Glomerular visceral epithelial cell (primary cell): ENCODE results near the gene RRBP1.
"Not testable (repeated sequence)": the region's sequence is repeated elsewhere in the genome, so short reads cannot be mapped to it uniquely, and the experiment has no call there.

Experiments used
- DNase-seq: peaks from one replicate; pipeline ENCODE4 v3.0.0-alpha.2; 2016; ENCODE audit errors: extremely low spot score

Gene RRBP1

GRCh38 chr20:17709361-17710293 is 27.6 kb upstream of the RRBP1 start:
- DNase-seq: no peak

DNA sequence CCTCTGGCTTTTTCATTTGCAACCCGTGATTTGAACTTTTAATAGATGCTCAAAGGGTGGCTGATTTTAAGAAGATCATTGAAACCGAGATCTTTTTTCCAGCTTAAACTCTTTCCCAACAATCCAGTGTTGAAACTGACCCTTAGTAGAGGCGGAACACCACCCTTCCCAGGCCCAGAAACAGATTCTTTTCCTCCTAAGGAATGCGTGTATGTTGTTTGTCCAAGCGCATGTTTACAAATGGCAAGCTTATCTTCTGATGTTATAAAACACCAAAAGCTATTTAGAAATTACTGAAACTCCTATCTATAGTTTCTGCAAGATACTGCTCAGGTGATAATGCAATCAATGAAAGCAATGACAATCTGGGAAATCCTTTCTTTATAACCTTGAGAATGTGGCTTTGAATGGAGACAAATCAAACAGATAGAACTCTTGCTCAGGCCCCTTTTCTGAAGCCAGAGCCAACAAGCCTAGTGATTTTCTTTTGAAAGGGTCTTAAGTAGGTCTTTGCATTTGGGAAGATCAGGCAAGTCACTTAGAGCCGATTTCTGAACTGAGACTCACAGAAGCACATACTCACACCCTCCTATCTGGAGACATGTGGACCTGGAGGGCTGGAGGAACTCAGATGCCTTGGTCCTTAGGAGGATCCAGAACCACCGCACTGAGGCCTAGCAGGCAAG is 26.8 kb upstream of the RRBP1 start:
- DNase-seq: no peak

DNA sequence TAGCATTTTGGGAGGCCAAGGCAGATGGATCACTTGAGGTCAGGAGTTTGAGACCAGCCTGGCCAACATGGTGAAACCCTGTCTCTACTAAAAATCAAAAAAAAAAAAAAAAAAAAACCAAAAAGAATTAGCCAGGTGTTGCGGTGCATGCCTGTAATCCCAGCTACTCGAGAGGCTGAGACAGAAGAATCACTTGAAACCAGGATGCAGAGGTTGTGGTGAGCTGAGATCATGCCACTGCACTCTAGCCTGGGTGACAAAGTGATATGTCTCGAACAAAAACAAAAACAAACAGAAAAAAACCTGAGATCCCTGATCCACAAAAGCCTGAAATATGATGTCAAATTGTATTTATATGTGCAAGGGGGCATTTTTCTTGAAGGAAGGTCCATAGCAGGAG is 25.9 kb upstream of the RRBP1 start:
- DNase-seq: not testable (repeated sequence)

DNA sequence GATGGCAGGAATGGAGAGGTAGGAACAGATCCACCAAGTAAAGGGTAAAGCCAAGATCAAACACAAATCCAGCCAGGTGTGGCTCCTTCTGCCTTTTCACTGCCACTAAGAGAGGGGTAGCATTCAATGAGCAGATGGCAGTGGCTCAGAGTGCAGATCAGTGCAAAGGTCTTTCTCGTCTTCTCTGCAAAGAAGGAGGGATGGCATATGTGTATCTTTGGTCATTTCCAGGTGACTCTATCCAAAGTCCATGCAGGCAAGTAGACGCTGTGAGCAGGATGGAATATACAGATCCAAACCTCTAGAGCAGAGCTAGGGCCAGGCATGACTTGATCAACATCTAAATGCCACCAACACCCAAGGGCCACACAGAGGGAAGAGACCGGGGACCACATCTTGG is 24.6 kb upstream of the RRBP1 start:
- DNase-seq: no peak

DNA sequence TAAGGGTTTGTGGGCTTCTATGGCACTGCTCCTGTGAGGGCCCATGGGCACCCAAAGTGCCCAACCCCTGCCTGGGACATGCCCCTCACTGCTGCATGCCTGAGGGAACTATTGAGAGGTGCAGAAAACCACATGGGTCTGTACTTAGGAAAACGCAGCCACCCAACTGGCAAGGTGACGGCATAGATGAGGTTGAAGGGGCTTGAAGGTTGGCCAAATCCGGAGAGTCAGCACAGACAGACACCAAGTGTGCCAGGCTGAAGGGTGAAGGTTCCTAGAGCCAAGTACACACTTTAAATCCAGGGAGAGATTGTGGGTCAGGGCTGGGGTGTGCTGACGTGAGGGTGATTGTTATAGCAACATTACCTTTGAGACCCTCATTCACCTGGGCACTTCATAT is 23.9 kb upstream of the RRBP1 start:
- no peak for DNase-seq

GRCh38 chr20:17704589-17705317 is 22.7 kb upstream of the RRBP1 start:
- DNase-seq: no peak

DNA sequence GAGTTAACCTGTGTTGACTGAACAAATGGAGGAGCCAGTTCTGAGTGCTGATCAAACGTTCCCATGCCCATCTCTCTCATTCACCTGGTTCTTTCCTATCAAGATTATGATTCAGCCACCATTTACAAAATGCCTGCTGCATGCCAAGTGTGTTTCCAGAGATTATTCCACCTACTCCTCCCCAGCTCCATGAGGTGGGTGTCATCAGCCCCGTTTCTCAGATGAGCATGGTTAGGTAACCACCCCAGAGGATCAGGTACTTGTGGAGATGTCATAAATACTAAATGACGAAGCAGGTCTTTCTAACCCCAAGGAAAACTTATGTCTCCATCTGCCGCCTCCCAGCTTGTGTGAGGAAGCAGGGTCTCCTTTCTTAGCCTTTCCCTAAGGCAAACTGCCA is 19.8 kb upstream of the RRBP1 start:
- no peak for DNase-seq

- no peak for DNase-seq
Observed at GRCh38 chr20:17700637-17701036, 18.6 kb upstream of the RRBP1 start.

DNA sequence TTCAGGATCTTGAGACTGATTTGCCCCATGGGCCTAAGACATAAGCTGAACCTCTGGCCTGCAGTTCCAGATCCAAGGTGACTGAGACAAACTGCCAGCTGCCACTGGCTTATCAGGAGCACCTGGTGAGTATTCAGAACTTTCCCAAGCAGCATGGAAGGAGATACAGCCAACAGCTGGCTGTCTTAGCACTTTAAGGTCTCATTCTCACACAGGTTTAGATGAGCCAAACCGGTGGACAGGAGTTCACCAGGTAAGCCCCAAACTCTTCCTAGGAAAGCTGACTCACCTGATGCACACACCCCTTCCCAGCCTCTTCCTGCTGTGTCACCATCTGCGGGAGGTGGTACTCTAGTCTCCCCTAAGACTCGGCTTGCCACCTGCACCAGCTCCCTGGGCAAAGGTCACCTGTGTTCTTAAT is 17.9 kb upstream of the RRBP1 start, which contains the start of gene BANF2:
TSS of gene BANF2 (plus strand) at position 36 of the 421 bp plus-strand sequence. CDS start 25,060 bp downstream, outside the sequence.
- no peak for DNase-seq

DNA sequence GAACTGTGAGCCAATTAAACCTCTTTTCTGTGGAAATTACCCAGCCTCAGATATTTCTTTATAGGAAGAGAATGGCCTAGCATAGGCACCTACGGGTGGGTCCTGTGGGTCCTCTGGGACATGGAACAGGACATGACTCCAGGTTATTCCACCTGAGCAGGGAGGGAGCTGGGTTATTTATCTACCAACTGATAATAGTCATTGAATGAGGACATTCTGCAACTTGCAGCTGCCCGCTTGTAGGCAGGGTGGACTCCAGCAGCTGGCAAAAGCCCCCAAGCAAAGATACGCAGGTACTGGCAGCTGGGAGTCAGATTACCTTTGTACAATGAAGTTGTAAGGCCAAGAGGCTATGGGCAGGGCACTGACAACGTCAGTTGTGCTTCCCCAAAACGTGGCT is 16.3 kb upstream of the RRBP1 start:
- no peak for DNase-seq

GRCh38 chr20:17697171-17697570 is 15.1 kb upstream of the RRBP1 start:
- no peak for DNase-seq

DNA sequence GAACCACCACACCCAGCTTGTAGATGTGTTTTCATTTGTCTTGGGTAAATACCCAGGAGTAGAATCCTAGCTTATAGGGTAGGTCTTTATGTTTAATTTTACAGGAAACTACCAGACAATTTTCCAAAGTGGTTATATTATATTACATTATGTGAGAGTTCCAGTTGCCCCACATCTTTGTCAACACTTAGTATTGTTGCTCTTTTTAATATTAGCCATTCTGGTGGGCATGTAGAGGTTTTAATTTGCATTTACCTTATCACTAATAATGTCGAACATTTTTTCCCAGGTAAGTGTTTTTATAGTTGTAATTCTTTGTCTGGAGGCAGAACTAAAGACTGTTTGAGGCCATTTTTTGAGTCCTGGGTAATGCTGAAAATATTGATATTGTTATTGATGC is 14.2 kb upstream of the RRBP1 start:
- DNase-seq: no peak

GRCh38 chr20:17694767-17695166 is 12.7 kb upstream of the RRBP1 start:
- DNase-seq: no peak

DNA sequence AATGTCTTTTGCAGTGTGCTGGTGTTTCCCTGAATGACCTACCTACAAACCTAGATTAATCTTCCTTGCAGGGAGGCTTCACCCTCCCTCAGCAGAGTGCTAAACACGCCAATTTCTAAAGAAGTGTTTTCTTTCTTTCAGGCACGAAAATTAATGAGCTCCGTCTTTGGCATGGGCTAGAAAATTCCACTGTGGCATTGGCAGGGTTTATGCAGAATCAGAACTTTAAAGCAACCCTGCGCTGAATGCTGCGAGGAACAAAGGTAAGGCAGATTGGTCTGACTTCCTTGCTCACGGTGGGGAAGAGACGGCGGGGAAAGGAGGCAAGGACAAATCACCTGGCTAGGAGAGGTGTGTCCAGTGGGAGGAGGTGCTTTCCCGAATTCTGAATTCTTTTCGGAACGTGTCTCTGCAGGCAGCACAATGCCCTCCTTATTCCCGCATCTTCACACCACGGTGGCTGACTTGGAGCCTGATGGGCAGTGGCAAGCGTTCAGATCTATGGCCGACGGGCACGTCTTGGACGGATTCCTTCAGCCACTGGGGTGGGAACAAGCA is 11.5 kb upstream of the RRBP1 start:
- no peak for DNase-seq

DNA sequence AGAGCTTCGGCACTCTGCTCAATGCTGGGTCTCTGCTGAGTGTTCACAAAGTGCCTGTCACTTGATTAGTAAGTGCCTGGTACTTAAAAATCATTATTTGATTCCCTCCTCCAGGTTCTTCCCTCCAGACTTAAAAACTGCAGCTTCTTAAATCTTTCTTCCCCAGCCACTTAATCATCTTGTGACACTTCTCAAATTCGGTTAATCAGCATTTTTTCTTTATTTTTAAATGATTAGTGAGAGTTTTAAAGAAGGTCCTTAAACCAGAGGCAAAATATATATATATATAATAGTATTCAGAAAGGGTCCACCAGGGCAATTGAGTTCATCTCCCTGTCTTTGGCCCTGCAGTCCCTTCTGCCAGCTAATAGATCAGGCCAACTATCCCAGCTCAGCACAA is 9.7 kb upstream of the RRBP1 start:
- DNase-seq: no peak

DNA sequence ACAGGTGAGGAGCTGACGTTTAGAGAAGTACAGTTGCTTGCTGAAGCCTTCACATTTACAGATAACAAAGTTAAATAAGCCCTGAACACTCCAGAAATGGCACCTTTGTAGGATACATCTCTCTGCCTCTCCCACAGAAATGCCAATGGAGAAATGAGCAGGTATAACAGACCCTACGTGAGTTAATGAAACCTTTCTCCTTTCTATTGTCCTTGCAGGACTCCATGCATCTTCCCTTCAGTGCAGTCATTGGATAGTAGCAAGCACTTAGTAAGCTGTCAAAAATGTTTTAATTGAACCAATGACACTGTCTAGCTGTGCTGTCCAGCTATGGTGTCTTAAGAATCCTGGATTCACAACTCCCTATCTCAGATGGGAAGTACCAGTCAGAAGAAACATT is 8.1 kb upstream of the RRBP1 start:
- DNase-seq: no peak

GRCh38 chr20:17688965-17689364 is 6.9 kb upstream of the RRBP1 start:
- no peak for DNase-seq

DNA sequence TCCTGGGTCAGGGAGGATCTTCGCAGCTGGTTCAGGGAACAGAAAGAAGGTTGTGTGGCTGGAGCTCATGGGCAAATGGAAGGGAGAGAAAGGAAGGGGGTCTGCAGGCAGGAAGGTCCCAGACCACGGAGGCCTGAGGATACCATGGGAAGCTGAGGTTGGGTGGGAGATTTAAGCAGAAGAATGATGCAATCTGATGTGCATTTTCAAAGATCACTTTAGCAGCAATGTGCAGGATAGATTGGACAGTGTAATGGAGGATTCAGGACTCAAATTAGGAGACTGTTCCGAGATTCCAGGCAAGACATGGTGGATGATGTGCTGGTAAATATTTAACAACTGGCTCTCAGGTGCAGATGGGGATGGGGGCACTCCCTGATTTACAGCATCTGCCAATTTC is 5.8 kb upstream of the RRBP1 start:
- no peak for DNase-seq

DNA sequence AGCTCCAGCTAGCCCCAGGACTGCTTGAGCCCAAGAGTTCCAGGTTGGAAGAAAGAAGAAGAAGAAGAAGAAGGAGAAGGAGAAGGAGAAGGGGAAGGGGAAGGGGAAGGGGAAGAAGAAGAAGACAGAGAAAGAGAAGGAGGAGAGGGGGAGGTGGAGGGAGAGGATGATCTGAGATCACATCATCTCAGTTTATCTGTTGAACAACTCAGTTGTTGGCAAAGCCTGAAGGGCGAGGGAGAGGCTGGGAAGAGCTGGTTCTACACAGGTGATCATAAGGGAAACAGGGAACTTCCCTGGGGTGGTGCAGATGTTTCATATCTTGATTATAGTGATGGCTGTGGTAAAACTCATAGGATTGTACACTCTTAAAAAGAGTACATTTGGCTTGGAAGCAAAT is 3.1 kb upstream of the RRBP1 start:
- DNase-seq: no peak

- DNase-seq: no peak
Observed at GRCh38 chr20:17684077-17684888, 2.2 kb upstream of the RRBP1 start.
